Naive thymus-derived CD8-positive, alpha-beta T cell (primary cell): ENCODE results near the gene ATP6V1C2. TPM values are rescaled to one million over a fixed set of nuclear protein-coding genes. Genes with fewer than 3 reads are reported as not detected.

Source experiments
- ATAC-seq, 2 donors: fragments of 150-1000 bp; cut with Tn5 transposase in 1 of 2; sonication (Bioruptor Pico), chemical (Tn5 transposase) in 1 of 2; 1 replicate in 1 of 2; 2 replicates in 1 of 2; pipeline ENCODE4 v1.10.0; 2021; ENCODE audit warnings: mild to moderate bottlenecking in 2 of 2, moderate library complexity in 2 of 2
- POLR2A ChIA-PET: fragments of 350-600 bp; sonication (Branson Sonifier 250); formaldehyde crosslinking; loops from one replicate; lab custom pipeline; 2021; ENCODE audit warnings: antibody characterized with exemption; lab: Charles Lee
- DNase-seq, 10 donors: peaks; one replicate each; pipeline versions ENCODE4 v3.0.0 to v3.0.0-alpha.2; 2020 to 2022
- H3K27ac Mint-ChIP-seq, 10 donors: one replicate each; pipeline ENCODE4 v1.8.0; 2020 to 2022; ENCODE audit warnings: mild to moderate bottlenecking in 10 of 10, mixed read lengths in 10 of 10, moderate library complexity in 4 of 10, inconsistent platforms in 1 of 10
- H3K27me3 Mint-ChIP-seq, 5 donors: one replicate each; pipeline ENCODE4 v1.8.0; 2021 to 2022; ENCODE audit warnings: mixed read lengths in 5 of 5
- H3K36me3 Mint-ChIP-seq, 3 donors: one replicate each; pipeline ENCODE4 v1.8.0; 2020 to 2022; ENCODE audit warnings: mixed read lengths in 3 of 3, mild to moderate bottlenecking in 2 of 3, inconsistent platforms in 1 of 3
- H3K4me1 Mint-ChIP-seq, 4 donors: one replicate each; pipeline ENCODE4 v1.8.0; 2021 to 2022; ENCODE audit warnings: mixed read lengths in 4 of 4
- H3K4me3 Mint-ChIP-seq, 10 donors: one replicate each; pipeline ENCODE4 v1.8.0; 2020 to 2022; ENCODE audit warnings: mild to moderate bottlenecking in 10 of 10, mixed read lengths in 10 of 10, moderate library complexity in 6 of 10, inconsistent platforms in 1 of 10
- H3K9me3 Mint-ChIP-seq, 9 donors: one replicate each; pipeline ENCODE4 v1.8.0; 2020 to 2022; ENCODE audit warnings: mixed read lengths in 9 of 9, mild to moderate bottlenecking in 3 of 9, inconsistent platforms in 1 of 9, moderate library complexity in 1 of 9
- polyA plus RNA-seq, 3 donors: library from polyadenylated mRNA; unstranded; fragments of 300-500 nt; fragmentation: Illumina TruSeq; gene quantifications; one replicate each; pipeline ENCODE4 v1.2.3, GENCODE V29; 2021
- total RNA-seq, 8 experiments: library from RNA in 2 of 8; stranded (reverse) in 2 of 8; gene quantifications; one replicate each; pipeline ENCODE4 v1.2.3 and lab custom pipeline; 2021 to 2026

The ATP6V1C2 gene, protein sequence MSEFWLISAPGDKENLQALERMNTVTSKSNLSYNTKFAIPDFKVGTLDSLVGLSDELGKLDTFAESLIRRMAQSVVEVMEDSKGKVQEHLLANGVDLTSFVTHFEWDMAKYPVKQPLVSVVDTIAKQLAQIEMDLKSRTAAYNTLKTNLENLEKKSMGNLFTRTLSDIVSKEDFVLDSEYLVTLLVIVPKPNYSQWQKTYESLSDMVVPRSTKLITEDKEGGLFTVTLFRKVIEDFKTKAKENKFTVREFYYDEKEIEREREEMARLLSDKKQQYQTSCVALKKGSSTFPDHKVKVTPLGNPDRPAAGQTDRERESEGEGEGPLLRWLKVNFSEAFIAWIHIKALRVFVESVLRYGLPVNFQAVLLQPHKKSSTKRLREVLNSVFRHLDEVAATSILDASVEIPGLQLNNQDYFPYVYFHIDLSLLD
- total RNA-seq (under 1 TPM in 1 of 2 experiments, not detected in 1; 0.47 TPM), polyA plus RNA-seq (under 1 TPM in 2 of 3 donors, not detected in 1; 0.11 to 0.19 TPM), total RNA-seq (lab: John Stamatoyannopoulos, UW) (0 to 0.17 (median 0) reads per million in 6 experiments)

DNA sequence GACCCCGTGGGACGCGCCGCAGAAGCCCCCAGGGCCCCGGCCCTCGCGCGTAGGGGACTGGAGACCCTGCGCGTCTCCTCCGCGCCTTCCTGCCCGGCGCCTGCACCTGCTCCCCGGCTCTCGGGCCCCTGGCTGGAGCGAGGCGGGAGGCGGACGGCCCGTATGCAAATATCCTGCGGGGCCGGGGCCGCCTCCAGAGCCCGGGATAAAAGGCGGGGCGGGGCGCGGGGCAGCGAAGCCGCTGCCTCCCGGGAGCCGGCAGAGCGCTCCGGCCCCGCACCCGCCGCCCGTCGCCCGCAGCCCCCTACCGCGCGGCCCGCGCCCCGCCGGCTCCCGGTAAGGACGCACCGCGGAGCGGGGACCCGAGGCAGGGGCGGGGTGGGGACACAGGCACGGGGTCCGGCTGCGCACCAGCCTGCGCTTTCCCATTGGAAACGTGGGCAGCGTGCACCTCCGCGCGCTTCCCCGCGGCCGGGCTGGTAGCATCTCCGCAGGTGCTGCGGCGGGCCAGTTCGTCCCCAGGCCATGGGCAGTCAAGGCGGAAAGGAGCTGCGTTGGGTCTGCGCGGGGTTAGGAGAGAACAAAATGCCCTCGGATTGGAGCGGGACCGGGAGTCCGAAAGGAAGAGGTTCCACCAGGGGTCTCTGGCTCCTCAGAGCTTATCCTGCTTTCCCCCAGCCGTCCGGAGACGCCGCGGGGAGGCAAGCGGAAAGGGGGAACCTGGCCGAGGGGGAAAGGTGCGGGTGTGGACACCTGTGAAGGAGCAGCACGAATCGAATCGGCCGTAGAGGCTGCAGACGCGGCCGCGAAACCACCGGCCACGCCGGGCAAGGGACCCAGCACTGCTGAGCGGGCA lies at the start of gene ATP6V1C2:
ATP6V1C2 (plus strand) TSS at position 235 of the 856 bp plus-strand sequence. CDS start 1,220 bp downstream, outside the sequence.
- Mint-ChIP-seq H3K4me1 (peaks cover 0 to 20% (median 16%) of the 10 kb centered on the region in 4 donors), H3K9me3 (no peaks in the 10 kb centered on the region), H3K27me3 (peaks cover 13 to 68% (median 26%) of the 10 kb centered on the region in 5 donors), H3K36me3 (no peaks in the 10 kb centered on the region), H3K27ac (peak within 1 kb of the TSS in 1 of 10 donors; percentile 7), H3K4me3 (peak within 1 kb of the TSS; percentile 33 to 77 (median 60))
- DNase-seq (no peak), ATAC-seq (peak; percentile 27 to 59)
- POLR2A ChIA-PET: interaction anchor here (0.6 kb wide), 1 partner anchor 46 kb away, joined by 3 read pairs; no protein-coding TSS in a partner anchor

DNA sequence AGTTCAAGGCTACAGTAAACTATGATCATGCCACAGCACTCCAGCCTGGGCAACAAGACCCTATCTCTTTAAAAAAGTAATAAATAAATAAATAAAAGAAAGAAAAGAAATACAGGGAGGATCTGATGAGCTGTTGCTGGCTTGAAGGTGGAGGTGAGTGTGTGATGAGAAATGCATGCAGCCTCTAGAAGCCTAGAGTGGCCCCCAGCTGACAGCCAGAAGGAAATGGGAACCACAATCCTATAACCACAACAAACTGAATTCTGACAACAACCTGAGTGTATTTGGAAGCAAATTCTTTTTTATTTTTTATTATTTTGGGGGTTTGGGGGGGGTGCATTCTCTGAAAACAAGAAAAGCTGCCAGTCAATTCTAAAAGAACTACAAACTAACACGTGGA lies 46.3 kb upstream of the ATP6V1C2 start:
- POLR2A ChIA-PET: interaction anchor here (0.5 kb wide), 1 partner anchor 28 kb away, joined by 3 read pairs; no protein-coding TSS in a partner anchor
- Mint-ChIP-seq H3K4me3 (peak overlapping the region in 4 of 10 donors; percentile 5 to 53 (median 30)), H3K9me3 (no peaks in the 10 kb centered on the region), H3K27ac (peak overlapping the region in 8 of 10 donors; percentile 9 to 79 (median 49)), H3K4me1 (peaks cover 10 to 26% (median 16%) of the 10 kb centered on the region in 4 donors), H3K36me3 (peaks cover 0 to 80% (median 4%) of the 10 kb centered on the region in 3 donors), H3K27me3 (no peaks in the 10 kb centered on the region)
- DNase-seq (peak in 1 of 10 donors; percentile 7), ATAC-seq (peak; percentile 42 to 44)

DNA sequence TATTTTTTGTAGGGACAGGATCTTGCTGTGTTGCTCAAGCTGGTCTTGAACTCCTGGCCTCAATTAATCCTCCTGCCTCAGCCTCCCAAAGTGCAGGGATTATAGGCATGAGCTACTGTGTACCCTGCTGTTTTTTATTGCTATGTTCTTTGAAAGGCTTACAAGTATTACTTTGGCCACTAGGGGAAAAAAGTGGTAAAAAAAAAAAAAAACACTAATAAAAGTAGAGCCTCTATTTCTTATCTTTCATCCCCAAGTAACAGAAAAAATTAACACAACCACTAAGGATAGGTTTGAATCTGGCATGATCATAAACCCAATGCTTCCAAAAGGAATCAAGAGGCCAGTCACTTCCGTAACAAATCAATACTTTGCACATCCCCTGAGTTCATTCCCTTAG lies 43.2 kb upstream of the ATP6V1C2 start:
- no peaks in the 10 kb centered on the region for H3K27me3 Mint-ChIP-seq
- H3K9me3 Mint-ChIP-seq: no peaks in the 10 kb centered on the region
- no peak for ATAC-seq
- DNase-seq: no peak
- H3K36me3 Mint-ChIP-seq: peaks cover 0 to 83% (median 0%) of the 10 kb centered on the region in 3 donors
- no peak overlapping the region for H3K27ac Mint-ChIP-seq
- POLR2A ChIA-PET: no interaction called here
- no peak overlapping the region for H3K4me3 Mint-ChIP-seq
- peaks cover 10 to 30% (median 16%) of the 10 kb centered on the region in 4 donors for H3K4me1 Mint-ChIP-seq

DNA sequence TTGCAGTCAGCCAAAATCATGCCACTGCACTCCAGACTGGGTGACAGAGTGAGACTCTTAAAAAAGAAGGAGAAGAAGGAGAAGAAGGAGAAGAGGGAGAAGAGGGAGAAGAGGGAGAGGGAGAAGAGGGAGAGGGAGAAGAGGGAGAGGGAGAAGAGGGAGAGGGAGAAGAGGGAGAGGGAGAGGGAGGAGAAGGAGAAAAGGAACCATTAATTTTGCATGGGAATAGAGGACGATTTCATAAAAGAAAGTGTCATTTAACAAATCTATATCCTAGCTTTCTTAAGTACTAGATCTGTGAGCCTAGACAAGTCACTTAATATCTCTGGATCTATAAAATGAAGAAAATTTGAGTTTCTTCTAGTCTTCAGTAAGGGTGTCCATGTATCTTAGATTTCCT lies 41.2 kb upstream of the ATP6V1C2 start:
- Mint-ChIP-seq H3K27ac (no peak overlapping the region), H3K36me3 (peaks cover 0 to 75% (median 2%) of the 10 kb centered on the region in 3 donors), H3K4me3 (no peak overlapping the region), H3K27me3 (no peaks in the 10 kb centered on the region), H3K4me1 (peaks cover 8 to 24% (median 12%) of the 10 kb centered on the region in 4 donors), H3K9me3 (no peaks in the 10 kb centered on the region)
- DNase-seq: no peak
- POLR2A ChIA-PET: no interaction called here
- no peak for ATAC-seq

DNA sequence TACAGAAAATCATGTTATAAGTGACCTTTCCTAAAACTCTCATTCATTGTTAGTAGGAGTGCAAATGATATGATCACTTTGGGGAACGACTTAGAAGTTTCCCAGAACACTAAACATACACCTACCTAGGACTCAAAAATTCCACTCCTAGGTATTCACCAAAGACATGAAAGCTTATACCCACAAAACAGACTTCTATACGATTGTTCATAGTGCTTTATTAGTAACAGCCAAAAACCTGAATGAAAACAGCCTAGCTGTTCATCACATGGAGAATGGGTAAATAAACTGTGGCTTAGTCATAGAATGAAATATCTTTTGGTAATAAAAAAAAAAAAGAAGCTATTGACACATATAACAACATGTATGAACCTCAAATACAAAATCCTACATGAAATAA lies 40.5 kb upstream of the ATP6V1C2 start:
- no peak overlapping the region for H3K27ac Mint-ChIP-seq

DNA sequence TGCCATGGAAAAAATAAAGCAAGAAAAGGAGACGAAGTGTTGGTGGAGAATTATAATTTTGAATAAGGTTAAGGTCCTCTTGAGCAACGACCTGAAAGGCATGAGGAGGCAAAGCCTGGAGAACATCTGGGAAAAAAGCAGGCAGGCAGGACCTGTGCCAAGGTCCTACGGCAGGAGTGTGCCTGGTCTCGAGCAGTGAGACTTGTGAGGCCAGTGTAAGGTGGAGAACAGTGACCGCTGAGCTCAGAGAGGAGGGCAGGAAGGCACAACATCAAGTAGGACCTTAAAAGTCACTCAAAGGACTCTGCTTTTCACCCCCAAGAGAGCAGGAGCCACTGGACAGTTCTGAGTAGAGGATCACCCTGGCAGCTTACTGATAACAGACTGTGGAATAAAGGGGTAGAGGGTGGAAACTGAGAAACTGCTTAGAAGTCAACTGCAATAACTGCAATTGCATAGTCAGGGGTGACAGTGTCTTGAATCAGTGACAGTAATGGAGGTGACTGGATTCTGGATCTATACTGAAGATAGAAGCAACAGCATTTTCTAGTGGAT lies 35.2 kb upstream of the ATP6V1C2 start:
- peaks cover 0 to 2% (median 0%) of the 10 kb centered on the region in 5 donors for H3K27me3 Mint-ChIP-seq
- H3K36me3 Mint-ChIP-seq: peaks cover 0 to 29% (median 3%) of the 10 kb centered on the region in 3 donors
- peak overlapping the region in 2 of 10 donors; percentile 4 to 19 for H3K4me3 Mint-ChIP-seq
- peaks cover 6 to 11% (median 7%) of the 10 kb centered on the region in 4 donors for H3K4me1 Mint-ChIP-seq
- POLR2A ChIA-PET: no interaction called here
- H3K27ac Mint-ChIP-seq: peak overlapping the region in 2 of 10 donors; percentile 64 to 74
- ATAC-seq (no peak), DNase-seq (no peak)
- H3K9me3 Mint-ChIP-seq: no peaks in the 10 kb centered on the region

More for the DNA sequence above, 40.5 kb upstream of the ATP6V1C2 start:
- H3K4me3 Mint-ChIP-seq: no peak overlapping the region
- H3K36me3 Mint-ChIP-seq: peaks cover 0 to 69% (median 2%) of the 10 kb centered on the region in 3 donors
- no peaks in the 10 kb centered on the region for H3K9me3 Mint-ChIP-seq
- no peak for DNase-seq
- no peaks in the 10 kb centered on the region for H3K27me3 Mint-ChIP-seq
- POLR2A ChIA-PET: interaction anchor here (1.0 kb wide), 1 partner anchor 9 kb away, joined by 6 read pairs; the partner anchor contains the start of gene NOL10
- no peak for ATAC-seq
- peaks cover 4 to 17% (median 4%) of the 10 kb centered on the region in 4 donors for H3K4me1 Mint-ChIP-seq

DNA sequence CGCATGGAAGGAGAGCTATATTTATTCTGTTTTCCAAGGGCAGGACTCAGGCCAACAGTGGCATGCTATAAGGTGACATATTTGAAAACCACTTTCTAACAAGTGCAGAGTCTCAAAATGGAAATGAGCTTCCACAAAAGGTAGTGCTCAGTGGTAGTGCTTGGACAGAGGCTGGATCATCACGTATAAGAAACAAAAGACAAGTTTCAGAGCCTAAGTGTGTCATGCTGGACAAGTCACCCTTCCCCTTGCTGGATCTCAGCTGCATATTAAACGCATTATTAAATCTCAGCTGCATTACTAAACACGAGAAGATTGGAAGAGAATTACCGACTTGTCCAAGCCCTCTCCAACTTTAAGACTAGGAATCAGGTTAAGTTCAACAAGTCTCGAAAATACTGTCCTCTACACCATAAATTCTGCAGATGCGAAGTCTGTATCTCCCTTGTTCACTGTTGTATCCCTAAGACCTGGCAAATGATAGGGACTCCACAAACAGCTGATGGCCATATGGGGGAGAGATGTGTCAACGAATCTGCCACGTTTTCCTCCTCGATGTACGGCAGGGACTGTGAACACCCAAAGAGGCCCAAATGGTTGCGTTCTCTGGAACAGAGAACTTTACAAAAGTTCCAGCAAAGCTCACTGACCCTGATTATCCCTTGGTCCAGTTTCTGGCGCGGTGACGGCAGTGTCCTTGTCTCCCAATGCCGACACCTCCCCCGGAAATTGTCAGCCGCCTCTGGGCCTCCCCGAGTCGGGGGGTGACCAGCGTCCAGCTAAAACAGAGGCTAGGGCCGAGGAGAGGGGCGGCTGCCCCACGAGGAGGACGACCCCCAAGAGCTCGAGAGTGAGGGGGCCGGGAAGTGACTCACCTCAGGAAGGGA lies 32.3 kb upstream of the ATP6V1C2 start:
- DNase-seq: no peak
- POLR2A ChIA-PET: interaction anchor here (0.7 to 2.1 kb wide), 4 partner anchors 8 to 466 kb away, joined by 3 to 6 read pairs (median 4); partner anchors contain the start of genes PDIA6 and SLC66A3
- H3K4me3 Mint-ChIP-seq: no peak overlapping the region
- H3K36me3 Mint-ChIP-seq: peaks cover 0 to 3% (median 2%) of the 10 kb centered on the region in 3 donors
- peaks cover 0 to 2% (median 0%) of the 10 kb centered on the region in 5 donors for H3K27me3 Mint-ChIP-seq
- H3K9me3 Mint-ChIP-seq: no peaks in the 10 kb centered on the region
- peak; percentile 13 to 30 for ATAC-seq
- peak overlapping the region in 1 of 10 donors; percentile 99 for H3K27ac Mint-ChIP-seq
- H3K4me1 Mint-ChIP-seq: peaks cover 5 to 10% (median 7%) of the 10 kb centered on the region in 4 donors

DNA sequence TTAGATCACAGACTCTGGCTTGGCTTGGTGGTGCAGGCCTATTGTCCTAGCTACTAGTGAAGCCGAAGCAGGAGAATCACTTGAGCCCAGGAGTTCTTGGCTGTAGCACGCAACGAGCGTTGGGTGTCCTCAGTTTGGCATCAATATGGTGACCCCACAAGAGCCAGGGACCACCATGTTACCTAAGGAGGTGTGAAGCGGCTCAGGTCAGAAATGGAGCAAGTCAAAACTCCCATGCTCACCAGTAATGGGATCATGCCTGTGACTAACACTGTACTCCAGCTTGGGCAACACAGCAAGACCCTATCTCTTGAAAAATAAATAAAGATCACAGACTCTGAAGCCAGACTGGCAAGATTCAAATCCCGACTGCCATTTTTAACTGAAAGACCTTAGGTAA lies 29.9 kb upstream of the ATP6V1C2 start:
- no peak for ATAC-seq
- Mint-ChIP-seq H3K36me3 (peaks cover 0 to 2% (median 0%) of the 10 kb centered on the region in 3 donors), H3K4me3 (peak overlapping the region in 2 of 10 donors; percentile 54 to 83), H3K27ac (peak overlapping the region in 4 of 10 donors; percentile 18 to 81 (median 55)), H3K9me3 (no peaks in the 10 kb centered on the region), H3K27me3 (peaks cover 0 to 2% (median 0%) of the 10 kb centered on the region in 5 donors), H3K4me1 (peaks cover 5 to 10% (median 6%) of the 10 kb centered on the region in 4 donors)
- DNase-seq: no peak
- POLR2A ChIA-PET: no interaction called here

DNA sequence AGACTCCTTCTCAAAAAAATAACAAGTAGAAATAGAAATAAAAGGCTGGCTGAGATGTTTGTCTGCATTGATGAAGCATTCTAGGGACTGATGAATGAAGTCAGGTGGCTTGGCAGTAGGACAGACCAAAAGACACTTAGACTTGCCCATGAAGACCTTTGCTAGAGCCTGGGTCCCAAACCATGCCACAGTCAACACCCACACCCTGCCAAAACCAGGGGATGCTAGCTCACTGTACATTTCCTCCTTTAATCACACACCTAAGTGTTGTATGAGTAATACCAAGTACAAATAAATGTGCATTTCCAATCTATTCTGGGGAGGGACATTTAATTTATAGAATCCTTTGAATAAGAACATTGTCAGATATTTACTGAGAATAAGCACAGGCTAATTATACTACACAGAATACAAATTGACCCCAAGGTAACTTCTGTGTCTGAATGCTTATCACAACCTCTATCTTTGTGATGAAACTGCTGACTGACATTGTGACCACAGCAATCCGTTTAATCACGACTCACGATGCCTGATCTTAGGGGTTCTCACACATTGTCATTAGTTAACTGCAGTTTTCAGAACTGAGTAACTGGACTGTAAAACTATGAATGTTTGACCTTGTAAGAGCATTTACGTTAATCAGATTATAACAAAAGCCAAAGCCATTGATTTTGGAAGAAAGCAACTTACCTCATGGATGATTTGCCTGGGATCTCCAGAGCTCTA lies 21.2 kb upstream of the ATP6V1C2 start:
- Mint-ChIP-seq H3K9me3 (no peaks in the 10 kb centered on the region), H3K27ac (no peak overlapping the region), H3K27me3 (peaks cover 0 to 5% (median 2%) of the 10 kb centered on the region in 5 donors), H3K4me3 (no peak overlapping the region), H3K4me1 (no peaks in the 10 kb centered on the region), H3K36me3 (no peaks in the 10 kb centered on the region)
- POLR2A ChIA-PET: no interaction called here
- ATAC-seq (no peak), DNase-seq (no peak)

DNA sequence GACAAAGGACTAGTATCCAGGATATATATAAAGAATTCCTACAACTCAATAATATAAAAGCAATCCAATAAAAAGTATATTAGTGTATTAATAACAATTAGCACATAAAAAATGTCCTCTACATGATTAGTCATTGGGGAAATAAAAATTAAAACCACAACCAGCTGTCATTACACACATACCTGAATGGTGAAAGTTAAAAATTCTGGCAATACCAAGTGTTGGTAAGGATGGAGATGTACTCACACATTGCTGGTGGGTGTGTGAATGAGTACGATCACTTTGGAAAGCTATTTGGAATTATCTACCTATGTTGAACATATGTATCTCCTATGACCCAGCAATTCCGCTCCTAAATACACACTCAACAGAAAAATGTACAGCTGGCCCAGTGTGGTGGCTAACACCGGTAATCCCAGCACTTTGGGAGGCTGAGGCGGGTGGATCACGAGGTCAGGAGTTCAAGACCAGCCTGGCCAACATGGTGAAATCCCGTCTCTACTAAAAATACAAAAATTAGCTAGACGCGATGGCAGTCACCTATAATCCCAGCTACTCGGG lies 17.3 kb upstream of the ATP6V1C2 start:
- POLR2A ChIA-PET: no interaction called here
- H3K27me3 Mint-ChIP-seq: peaks cover 7 to 26% (median 19%) of the 10 kb centered on the region in 5 donors
- ATAC-seq (no peak), DNase-seq (no peak)
- no peak overlapping the region for H3K27ac Mint-ChIP-seq
- H3K9me3 Mint-ChIP-seq: no peaks in the 10 kb centered on the region
- no peak overlapping the region for H3K4me3 Mint-ChIP-seq
- H3K4me1 Mint-ChIP-seq: no peaks in the 10 kb centered on the region
- H3K36me3 Mint-ChIP-seq: no peaks in the 10 kb centered on the region
